AG08395 (cell line): ENCODE results near the gene OSM.

Source experiments
- DNase-seq: peaks from one replicate; pipeline ENCODE4 v3.0.0; 2012; ENCODE audit warnings: mixed read lengths, low spot score

Gene OSM

DNA sequence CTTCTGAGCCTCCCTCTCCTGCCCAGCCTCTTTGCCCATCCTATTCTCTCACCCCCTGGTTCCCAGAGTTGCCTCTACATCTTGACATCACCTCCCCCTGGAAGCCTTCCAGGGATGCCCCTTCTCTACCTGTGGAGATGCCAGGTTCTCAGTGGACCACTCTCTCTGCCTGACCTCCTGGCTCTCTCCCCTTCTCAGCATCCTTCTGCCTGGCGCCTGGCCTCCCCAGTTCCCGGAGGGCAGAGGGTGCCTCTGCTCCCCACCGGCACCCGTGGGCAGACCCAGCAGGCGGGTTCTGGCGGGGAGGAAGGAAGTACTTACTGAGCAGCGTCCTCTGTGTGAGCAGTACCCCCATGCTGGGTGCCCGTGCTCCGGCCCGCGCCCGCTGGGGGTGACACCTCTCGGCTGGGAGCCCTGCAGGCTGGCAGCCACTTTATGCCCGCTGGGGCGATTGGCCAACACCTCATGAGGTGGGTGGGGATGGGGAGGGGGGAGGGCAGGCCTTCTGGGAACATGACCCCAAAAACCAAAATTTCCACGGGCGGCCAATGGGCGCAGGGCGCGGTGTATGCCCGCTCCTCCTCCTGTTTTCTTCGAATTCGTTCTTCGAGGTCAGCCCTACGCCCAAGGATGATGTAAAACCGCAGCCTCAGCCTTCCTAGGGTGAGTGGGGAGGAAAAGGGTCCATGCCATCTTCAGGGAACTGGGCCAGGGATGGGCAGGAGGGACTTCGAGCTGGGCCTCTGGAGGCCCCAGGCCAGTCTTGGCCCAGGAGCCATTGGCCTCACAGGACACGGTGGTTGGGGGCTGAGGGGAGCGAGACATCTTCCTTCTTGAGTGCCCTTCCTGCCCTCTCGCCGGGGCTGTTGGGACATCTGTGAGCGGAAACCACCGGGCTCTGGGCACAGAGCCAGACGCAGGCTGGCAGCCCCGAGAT, at the start of gene OSM:
Gene OSM, minus strand, starts transcription at position 407 of the 937 bp plus-strand sequence. Its CDS starts 52 bp downstream, at position 355.
- no peak for DNase-seq

DNA sequence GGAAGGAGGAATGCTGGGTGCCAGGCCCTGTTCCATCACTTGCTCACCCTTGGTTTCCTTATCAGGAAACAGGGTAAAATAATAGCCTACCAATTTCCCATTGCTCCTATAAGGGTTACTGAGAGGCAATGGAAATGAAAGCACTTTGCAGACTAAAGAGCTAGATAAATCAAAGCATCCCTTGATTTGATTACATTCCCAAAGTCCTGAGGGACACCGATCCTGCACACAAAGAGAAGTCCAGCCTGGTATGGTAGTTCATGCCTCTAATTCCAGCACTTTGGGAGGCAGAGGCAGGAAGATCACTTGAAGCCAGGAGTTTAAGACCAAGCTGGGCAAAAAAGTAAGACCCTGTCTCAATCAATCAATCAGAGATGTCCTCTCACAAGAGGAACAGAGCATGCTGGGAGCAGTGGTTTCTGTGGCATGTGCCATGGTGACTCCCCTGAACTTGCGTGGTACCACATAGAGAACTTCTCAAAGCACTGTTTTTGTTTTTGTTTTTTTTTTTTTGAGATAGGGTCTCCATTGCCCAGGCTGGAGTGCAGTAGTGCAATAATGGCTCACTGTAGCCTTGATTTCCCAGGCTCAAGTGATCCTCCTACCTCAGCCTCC, 49.4 kb upstream of the OSM start:
- no peak for DNase-seq

DNA sequence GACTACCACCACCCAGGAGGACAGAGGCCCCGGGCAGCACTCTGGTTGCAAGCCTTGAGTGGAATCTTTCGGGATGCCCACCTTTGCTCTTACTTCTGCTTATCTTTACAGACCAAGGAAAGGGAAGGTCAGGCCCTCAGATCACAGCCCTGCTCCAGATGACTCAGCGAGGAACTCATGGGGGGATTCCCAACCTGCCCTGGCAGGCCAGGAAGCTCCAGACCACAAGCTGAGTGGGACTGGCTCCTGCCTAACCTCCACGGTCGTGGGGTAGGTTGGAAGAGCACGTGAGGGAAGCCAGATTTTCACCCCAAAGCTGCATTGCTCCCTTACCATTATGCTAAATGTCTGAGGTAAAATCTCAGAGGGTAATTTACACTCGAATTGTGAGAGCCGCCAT, 48.3 kb upstream of the OSM start:
- DNase-seq = no peak

DNA sequence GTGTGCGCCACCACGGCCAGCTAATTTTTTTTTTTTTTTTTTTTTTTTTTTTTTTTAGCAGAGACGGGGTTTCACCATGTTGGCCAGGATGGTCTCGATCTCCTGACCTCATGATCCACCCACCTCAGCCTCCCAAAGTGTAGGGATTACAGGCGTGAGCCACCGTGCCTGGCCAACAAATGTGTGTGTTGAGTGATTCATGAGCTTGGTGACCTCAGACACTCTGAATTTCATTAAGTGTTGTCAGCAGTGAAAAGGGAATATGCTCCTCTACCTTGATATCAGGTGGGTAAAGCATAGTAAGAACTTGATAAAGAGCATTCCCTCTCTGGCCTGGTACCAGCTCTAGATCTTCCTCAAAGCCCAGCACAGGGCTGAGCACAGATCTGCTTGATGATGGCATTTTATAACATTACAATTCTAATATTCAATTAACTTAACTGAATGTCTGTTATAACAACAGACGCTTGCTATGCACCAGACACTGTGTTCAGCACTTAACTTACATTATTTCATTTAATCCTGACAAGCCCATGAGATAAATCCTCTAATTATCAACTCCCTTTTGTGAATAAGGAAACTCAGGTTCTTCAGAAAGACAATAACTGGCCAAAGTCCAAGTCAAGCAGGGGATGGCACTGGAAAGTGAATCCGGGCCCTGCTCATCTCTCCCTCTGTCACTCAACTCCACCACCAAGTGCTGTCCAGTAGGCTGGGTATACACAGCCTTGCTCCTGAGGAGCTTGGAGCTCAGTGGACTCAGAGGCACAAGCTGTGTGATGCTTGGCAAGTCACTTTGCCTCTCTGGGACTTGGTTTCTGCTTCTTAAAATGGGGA, 47.1 kb upstream of the OSM start:
- DNase-seq = no peak

DNA sequence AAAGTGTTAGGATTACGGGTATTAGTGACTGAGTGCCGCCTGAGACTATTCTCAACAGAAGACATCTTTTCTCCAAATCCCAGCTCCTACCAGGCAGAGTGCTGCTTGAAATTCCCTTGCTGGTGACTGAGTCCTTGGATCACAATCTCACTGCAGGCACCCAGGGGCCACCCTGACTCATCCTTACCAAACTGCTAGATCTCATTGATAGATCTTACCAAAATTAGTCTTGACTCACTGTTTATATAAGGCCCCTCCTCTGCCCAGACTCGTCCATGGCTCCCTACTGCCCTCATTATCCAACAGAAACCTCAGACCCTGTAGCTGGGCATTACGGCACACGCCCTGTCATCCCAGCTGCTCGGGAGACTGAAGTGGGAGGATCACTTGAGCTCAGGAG, 45.4 kb upstream of the OSM start:
- DNase-seq = peak; percentile 74

DNA sequence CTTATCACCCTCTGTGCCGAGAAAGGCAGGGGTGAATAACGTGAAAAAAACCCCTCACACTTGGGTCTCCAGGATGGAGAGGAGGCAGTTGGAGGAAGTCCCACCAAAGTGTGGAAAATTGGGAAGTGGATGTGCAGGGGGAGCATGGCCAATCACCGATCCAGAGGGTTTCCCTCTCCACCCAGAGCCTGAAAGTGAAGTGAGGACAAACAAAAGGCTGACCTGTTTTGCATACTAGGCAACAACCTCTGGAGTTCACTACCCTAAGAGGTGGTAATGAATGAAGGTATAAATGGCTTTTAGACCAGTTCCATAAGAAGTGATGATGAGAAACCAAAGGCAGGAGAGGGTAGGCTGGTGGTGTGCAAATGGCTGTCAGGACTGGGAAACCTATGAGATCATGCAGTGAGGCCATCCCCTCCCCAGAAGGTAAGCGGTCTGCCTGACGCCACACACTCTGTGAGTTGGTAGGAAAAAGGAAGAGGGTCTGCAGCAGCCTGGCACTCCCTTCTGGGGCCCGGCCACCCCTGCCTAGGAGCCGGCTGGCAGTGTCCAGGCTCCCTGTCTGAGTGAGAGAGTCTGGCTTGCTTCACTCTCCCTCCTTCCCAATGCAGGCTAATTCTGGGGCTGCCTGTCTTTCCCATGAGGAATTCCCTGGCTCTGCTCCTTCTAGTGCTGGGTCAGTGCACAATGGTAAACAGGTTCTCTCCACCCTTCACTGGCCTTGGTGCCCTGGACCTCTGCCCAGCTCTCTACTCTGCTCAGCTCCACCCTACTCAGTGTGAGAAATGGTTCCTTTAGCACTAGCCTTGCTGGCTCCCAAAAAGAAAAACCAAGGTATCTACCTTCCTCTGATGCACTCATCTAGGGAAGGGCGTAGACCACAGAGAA, 44.5 kb upstream of the OSM start:
- peak; percentile 88 for DNase-seq

DNA sequence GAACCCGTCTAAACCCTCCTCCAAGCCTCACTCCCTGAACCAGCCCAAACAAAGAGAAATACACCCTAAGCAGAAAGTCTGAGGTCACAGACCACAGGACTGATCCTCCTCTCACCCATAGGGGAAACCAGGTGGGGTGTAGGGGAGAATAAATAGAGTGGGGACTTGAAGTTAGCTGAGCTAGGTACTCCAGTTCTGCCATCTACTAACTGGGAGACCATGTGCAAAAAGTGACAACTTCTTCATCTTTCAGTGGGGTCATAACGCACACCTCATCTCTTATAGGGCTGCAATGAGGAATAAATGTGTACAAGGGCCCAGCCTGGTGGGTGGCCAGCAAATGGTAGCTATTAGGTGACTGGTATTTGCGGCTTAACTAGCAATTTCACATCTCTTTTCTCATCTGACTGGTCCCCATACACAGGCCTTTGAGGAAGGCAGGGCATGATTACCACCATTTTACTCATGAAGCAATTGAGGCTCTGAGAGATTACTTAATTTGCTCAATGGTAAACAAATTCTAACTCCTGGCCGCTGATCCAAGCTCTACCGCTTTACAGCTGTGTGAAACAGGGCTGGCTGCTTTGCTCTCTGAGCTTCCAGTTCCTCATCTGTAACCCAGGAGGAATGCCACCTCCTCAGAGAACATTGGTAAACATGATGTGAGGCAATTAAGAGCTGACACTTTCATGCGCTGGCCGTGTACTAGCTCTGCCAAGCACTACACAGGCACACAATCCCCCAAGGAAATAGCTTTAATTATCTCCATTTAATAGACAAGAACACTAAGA, 43.5 kb upstream of the OSM start:
- DNase-seq = peak; percentile 52

DNA sequence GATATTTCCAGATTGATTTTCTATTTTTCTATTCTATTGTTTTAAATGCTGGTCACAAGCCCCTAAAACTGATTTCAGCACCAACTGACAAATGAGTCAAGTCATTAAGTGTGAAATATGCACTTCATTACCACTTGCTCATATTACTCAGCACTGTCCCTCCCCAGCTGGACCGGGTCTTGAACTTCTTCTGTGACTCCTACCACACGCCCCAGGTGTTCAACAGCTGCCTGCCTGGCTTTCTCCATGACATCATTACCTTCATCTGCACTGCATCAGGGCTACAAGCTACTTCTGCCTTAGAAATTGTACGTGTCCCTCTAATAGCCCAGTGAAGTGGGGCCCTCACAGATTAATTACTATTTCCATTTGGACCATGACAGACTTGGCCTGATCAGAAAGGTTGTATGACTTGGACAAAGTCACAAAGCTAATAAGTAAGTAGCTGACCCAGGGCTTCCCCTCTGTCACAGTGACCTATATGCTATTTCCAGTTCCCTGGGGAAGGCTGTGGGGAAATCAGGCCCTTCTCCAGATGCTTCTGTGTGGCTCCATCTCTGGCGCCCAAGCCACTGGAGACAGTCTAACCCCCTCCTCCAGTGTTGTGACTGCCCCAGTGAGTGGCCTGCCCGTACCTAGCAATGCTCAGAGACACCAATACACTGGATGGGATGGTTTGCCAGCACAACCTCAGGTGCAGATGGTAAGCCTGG, 42.0 kb upstream of the OSM start:
- DNase-seq = no peak

DNA sequence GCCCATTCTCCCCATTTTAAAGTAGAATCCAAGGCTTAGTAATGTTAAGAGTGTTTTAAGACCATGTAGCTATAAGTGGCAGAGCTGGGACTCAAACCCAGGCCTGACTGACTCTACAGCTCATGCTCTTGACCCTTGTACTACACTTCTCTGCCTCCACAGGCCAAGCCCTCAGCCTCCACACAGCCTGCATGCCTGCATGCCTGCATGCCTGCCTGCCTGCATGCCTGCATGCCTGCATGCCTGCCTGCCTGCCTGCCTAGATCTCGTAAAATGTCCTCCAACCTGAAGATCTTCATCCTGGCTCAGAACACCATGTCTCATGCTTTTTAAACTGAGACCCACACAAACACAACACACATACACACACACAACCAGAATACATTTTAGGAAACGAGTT, 41.4 kb upstream of the OSM start:
- no peak for DNase-seq

DNA sequence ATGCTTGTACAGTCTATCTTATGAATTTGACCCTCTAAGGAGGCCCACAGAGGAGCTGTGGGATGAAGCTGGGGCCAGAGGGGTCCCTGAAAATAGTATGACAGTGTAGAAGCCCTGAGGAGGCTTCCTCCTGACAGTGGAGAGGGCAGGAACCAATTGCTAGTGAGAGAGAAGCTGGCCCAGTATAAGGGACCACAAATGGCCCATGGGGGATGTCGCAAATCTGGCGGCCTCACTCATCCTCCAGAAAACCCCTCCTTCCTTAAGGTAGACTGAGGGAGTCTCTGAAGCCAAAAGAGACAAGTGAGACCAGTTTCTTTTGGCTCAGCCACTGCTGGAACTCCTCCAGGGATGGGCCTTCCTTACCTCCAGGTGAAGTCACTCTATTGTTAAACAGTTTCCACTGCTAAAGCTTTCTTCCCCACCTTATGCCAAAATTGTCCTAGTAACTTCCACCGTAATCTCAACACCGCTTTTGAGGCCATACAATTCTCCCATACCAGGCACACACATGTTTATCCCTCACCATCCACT, 40.5 kb upstream of the OSM start:
- DNase-seq = no peak

DNA sequence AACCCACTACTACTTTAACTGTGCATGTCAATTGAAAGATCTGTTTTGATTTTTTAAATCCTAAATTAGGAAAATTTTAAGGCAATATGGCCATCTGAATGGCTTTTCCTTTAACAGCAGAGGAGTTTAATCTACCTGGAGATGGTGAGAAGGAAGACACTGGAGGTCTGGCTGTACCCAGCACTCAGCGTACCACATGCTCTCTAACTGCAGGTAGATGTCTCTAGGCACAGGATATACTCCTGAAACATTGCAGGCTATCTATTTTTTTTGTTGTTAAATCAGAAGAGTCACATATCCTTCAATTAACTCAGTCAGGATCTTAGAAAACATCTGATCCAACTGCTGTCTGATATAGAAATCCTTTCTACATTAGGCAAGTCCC, 40.0 kb upstream of the OSM start:
- DNase-seq = no peak

DNA sequence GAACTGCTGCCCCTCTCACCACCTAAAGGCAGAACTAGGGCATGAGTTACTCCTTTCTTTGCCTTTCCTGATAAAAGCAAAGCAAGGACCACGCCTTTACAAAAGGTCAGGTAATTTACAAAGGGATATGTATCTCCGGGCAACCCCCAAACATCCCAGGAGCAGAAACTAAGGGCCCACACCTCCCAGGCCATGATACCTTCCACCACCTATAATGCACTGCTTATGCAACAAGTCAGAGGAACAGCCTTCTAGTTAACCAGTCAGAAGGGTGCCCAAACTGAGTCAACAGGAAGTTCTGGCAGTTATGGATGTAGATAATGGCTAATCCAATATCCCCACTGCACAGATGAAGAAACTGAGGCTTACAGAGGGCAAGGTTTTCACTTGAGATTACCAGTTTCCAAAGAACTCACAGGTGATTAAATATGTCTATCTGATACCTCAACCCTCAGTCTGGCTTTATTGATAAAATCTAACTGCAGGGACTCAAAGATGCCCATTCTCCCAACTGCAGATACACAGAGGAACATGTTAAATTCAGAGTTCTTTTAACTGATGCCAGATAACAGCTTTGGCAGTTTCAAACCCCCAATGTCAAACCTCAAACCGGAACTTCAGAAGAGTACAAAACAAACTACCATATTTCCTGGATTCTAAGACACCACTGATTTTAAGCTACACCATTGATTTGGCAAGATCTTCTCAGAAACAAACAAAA, 39.4 kb upstream of the OSM start:
- no peak for DNase-seq

DNA sequence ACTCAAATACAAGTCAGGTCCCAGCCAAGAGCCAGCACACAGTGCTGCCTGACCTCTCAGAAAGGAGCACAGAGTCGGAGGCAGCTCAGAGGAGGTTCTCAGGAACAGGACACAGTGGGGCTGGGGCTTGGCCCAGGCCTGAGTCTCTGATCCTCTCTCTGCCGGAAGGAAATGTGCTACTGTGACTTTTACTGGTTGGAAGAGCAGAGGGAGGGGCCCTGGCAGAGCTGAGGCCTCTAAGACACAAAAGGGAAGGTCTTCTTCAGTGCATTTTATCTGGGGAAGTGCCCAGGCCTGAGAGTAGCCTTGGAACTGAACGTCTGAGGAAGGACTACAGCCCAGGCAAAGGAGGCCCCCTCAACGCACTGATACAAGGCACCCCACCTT, 38.9 kb upstream of the OSM start:
- no peak for DNase-seq

DNA sequence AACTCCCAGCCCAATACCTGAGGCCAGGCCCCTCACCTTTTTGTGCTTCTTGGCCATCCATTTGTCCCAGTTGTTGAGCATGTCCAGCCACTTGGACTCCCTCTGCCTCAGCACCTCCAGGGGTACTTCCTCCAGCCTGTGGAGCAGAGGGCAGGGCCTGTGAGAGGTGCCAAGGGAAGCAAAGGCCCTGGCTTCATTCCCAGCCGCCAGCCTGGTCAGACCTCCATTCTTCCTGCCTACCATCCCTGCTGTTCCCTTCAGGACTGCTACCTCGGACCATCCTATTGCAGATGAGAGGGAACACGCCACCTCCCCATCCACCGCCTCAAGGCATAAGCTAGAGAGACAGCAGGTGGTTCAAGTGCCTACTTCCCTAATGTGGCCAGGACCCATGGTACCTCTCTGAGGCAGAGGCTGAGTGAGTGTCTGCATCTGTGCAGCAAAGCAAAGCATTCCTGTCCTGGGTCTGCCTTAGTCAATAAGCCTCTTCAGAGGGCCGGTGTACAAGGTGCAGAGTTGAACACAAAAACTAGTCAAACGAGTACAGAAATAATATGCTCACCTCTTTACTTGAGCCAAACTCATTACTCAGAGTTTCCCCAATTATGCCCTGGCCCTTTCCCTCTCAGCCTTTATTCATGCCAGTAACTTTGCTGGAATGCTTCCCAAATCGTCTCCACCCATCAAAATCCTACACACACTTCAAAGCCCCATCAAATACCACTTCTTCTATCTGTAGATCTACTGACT, 38.0 kb upstream of the OSM start:
- peak; percentile 34 for DNase-seq

DNA sequence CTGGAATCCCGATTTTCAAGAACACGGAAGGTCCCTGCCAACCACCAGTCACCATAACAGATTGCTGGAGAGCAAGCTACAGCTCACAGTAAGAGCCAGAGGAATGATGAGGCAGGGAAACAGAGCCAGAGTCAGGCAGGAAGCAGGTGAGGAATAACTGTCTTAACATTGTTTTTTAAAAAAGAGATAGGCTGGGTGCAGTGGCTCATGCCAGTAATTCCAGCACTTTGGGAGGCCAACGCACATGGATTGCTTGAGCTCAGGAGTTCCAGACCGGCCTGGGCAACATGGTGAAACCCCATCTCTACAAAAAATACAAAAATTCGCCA, 36.1 kb upstream of the OSM start:
- DNase-seq = no peak

DNA sequence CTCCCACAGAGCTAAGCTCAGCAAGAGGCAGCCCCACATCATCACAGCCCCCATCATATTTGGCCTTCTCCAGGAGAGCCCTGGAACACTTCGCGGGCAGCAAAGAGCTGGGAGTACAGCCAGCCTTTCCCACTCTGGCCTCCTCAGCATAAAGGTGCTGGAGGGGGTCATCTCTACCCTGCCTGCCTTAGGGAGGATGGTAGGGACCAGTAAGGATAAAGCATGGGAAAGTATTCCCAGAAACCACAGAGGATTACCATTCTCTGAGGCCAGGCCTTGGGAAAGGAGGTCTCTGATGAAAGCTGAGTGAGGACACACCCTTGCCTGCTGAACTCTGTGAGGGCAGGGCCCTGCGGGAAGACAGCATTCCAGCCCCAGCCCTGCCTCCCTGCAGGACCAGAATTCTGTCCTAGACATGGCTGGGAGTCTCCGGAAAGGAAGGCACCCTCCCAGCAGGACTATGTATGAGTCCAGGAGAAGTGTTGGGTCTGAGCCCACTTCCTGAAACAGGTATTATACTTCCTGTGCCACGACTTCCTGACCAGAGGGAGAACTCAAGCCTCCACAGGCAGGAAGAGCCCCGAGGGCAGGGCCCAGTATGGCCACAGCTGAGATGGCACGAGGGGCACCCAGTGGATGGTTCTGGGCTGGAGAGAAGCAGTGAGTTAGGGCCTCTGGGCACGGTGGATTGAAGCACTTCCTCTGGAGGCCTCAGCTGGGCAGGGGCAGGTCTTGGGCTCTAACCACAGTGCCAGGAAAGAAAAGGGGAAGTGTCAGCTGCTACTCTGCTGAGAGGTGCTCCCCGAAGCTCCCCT, 35.6 kb upstream of the OSM start:
- DNase-seq = peak; percentile 64

DNA sequence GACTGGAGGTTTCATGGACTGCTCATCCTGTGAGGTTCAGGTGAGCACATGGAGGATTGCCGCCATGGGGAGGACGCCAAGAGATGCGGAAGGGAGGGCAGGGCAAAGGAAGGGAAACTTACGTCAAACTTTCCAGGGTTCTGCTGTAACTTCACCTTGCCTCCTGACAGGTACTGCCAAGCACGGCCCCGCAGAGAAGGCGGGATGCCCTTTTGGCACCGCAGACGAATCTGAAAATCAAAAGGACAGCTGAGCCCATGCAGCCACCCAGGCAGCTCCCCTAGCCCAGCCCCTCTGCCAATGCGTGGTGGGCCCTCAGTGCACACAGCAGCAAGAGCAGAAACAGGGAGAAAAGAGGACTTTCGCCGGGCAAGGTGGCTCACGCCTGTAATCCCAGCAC, 32.7 kb upstream of the OSM start:
- DNase-seq = no peak
